H9 (cell line): ENCODE data around the gene TMIGD2. TPM values are rescaled to one million over a fixed set of nuclear protein-coding genes. Genes with fewer than 3 reads are reported as not detected.
A peak's percentile ranks its signal among the peaks of the same experiment; 100 is the strongest.

ENCODE experiments used
- DNase-seq: peaks from one replicate; pipeline ENCODE4 v3.0.0-alpha.2; 2017
- H2AFZ ChIP-seq: one replicate; pipeline ENCODE4 v1.6.1; 2013; ENCODE audit warnings: mild to moderate bottlenecking, low read length, control low read depth, moderate library complexity
- H2AK5ac ChIP-seq: 2 replicates; pipeline ENCODE4 v1.6.1; 2013; ENCODE audit warnings: low read length, control low read depth, mixed read lengths; ENCODE audit not compliant: insufficient read length
- H2BK120ac ChIP-seq: one replicate; pipeline ENCODE4 v1.6.1; 2013; ENCODE audit warnings: low read depth, mild to moderate bottlenecking, low read length, control low read depth, inconsistent platforms; ENCODE audit not compliant: poor library complexity, severe bottlenecking
- H2BK12ac ChIP-seq: 2 replicates; pipeline ENCODE4 v1.6.1; 2013; ENCODE audit warnings: low read length, control low read depth, mixed read lengths, low read depth; ENCODE audit not compliant: insufficient read length
- H2BK15ac ChIP-seq: 2 replicates; pipeline ENCODE4 v1.6.1; 2013; ENCODE audit warnings: low read depth, low read length, control low read depth
- H2BK20ac ChIP-seq: one replicate; pipeline ENCODE4 v1.6.1; 2013; ENCODE audit warnings: low read depth, mild to moderate bottlenecking, low read length, control low read depth, inconsistent platforms; ENCODE audit not compliant: poor library complexity, severe bottlenecking
- H2BK5ac ChIP-seq: 2 replicates; pipeline ENCODE4 v1.6.1; 2013; ENCODE audit warnings: low read length, control low read depth, mixed read lengths; ENCODE audit not compliant: insufficient read length
- H3K14ac ChIP-seq: 2 replicates; pipeline ENCODE4 v1.6.1; 2013; ENCODE audit warnings: low read length, control low read depth; ENCODE audit not compliant: insufficient read depth
- H3K18ac ChIP-seq: 2 replicates; pipeline ENCODE4 v1.6.1; 2013; ENCODE audit warnings: low read depth, mild to moderate bottlenecking, mixed read lengths, low read length, control low read depth; ENCODE audit not compliant: insufficient read length
- H3K23ac ChIP-seq: 2 replicates; pipeline ENCODE4 v1.6.1; 2013; ENCODE audit warnings: low read length, control low read depth, mixed read lengths, low read depth; ENCODE audit not compliant: insufficient read length
- H3K23me2 ChIP-seq: 2 replicates; pipeline ENCODE4 v1.6.1; 2013; ENCODE audit warnings: low read depth, mild to moderate bottlenecking, mixed read lengths, low read length, control low read depth; ENCODE audit not compliant: insufficient read length, poor library complexity, severe bottlenecking
- H3K27ac ChIP-seq: 2 replicates; pipeline ENCODE4 v1.5.1; 2013; ENCODE audit warnings: low read length, control low read depth, mixed read lengths, low read depth; ENCODE audit not compliant: insufficient read length
- H3K27me3 ChIP-seq: 2 replicates; pipeline ENCODE4 v1.6.1; 2013; ENCODE audit warnings: low read length, control low read depth, inconsistent platforms; ENCODE audit not compliant: insufficient read depth
- H3K4ac ChIP-seq: 2 replicates; pipeline ENCODE4 v1.6.1; 2013; ENCODE audit warnings: low read depth, mild to moderate bottlenecking, control low read depth, inconsistent platforms, low read length, moderate library complexity
- H3K4me1 ChIP-seq: 2 replicates; pipeline ENCODE4 v1.6.1; 2013; ENCODE audit warnings: low read length, control low read depth, inconsistent platforms; ENCODE audit not compliant: insufficient read depth
- H3K4me2 ChIP-seq: 2 replicates; pipeline ENCODE4 v1.6.1; 2013; ENCODE audit warnings: low read length, control low read depth, mixed read lengths; ENCODE audit not compliant: insufficient read length, insufficient read depth
- H3K56ac ChIP-seq: 2 replicates; pipeline ENCODE4 v1.6.1; 2013; ENCODE audit warnings: low read depth, mild to moderate bottlenecking, mixed read lengths, low read length, control low read depth; ENCODE audit not compliant: insufficient read length
- H3K79me1 ChIP-seq: 2 replicates; pipeline ENCODE4 v1.6.1; 2013; ENCODE audit warnings: low read depth, mild to moderate bottlenecking, moderate library complexity, low read length, control low read depth, inconsistent platforms; ENCODE audit not compliant: insufficient read depth, poor library complexity, severe bottlenecking
- H3K79me2 ChIP-seq: 2 replicates; pipeline ENCODE4 v1.6.1; 2013; ENCODE audit warnings: low read length, control low read depth, inconsistent platforms; ENCODE audit not compliant: insufficient read depth
- H3K9ac ChIP-seq: 2 replicates; pipeline ENCODE4 v1.6.1; 2013; ENCODE audit warnings: low read length, control low read depth, mixed read lengths; ENCODE audit not compliant: insufficient read length; ENCODE audit errors: extremely low read depth
- H3K9me3 ChIP-seq: one replicate; pipeline ENCODE4 v1.6.1; 2013; ENCODE audit warnings: low read depth, low read length, inconsistent platforms; ENCODE audit not compliant: control insufficient read depth
- H3T11ph ChIP-seq: one replicate; pipeline ENCODE4 v1.6.1; 2013; ENCODE audit warnings: mild to moderate bottlenecking, low read length, control low read depth, inconsistent platforms
- H4K20me1 ChIP-seq: one replicate; pipeline ENCODE4 v1.6.1; 2013; ENCODE audit not compliant: control insufficient read depth, insufficient read length, insufficient read depth
- H4K5ac ChIP-seq: 2 replicates; pipeline ENCODE4 v1.6.1; 2013; ENCODE audit warnings: low read depth, mild to moderate bottlenecking, mixed read lengths, low read length, control low read depth; ENCODE audit not compliant: insufficient read length
- H4K8ac ChIP-seq: replicated peaks from 2 replicates; pipeline ENCODE4 v1.6.1; 2013; ENCODE audit warnings: low read length, control low read depth, mixed read lengths, low read depth; ENCODE audit not compliant: insufficient read length
- H4K91ac ChIP-seq: 2 replicates; pipeline ENCODE4 v1.6.1; 2013; ENCODE audit warnings: low read depth, mild to moderate bottlenecking, moderate library complexity, mixed read lengths, low read length, control low read depth; ENCODE audit not compliant: insufficient read length
- H3K27ac Mint-ChIP-seq, 3 experiments: 2 replicates in 2 of 3; 3 replicates in 1 of 3; pipeline ENCODE4 v1.8.0; 2020 to 2021; ENCODE audit warnings: mixed read lengths in 3 of 3, mild to moderate bottlenecking in 1 of 3, moderate library complexity in 1 of 3
- H3K27me3 Mint-ChIP-seq: 2 replicates; pipeline ENCODE4 v1.8.0; 2021; ENCODE audit warnings: low read depth, mild to moderate bottlenecking, moderate library complexity, mixed read lengths
- H3K36me3 Mint-ChIP-seq, 3 experiments: 2 replicates in 2 of 3; 3 replicates in 1 of 3; pipeline ENCODE4 v1.8.0; 2020 to 2021; ENCODE audit warnings: low read depth in 3 of 3, mixed read lengths in 3 of 3; ENCODE audit not compliant: insufficient read depth in 1 of 3
- H3K4me1 Mint-ChIP-seq, 2 experiments: 2 replicates each; pipeline ENCODE4 v1.8.0; 2020; ENCODE audit warnings: mixed read lengths in 2 of 2
- H3K4me3 Mint-ChIP-seq, 2 experiments: 2 replicates in 1 of 2; 3 replicates in 1 of 2; pipeline ENCODE4 v1.8.0; 2020 to 2021; ENCODE audit warnings: mild to moderate bottlenecking in 2 of 2, mixed read lengths in 2 of 2, moderate library complexity in 1 of 2
- H3K9me3 Mint-ChIP-seq, 2 experiments: 2 replicates in 1 of 2; 3 replicates in 1 of 2; pipeline ENCODE4 v1.8.0; 2020; ENCODE audit warnings: mild to moderate bottlenecking in 2 of 2, mixed read lengths in 2 of 2, moderate library complexity in 1 of 2
- WGBS: extraction: QIAGEN DNeasy Blood & Tissue Kit; methylation state at CpG from one replicate; pipeline ENCODE4 v1.1.7; 2013; ENCODE audit warnings: missing lambda C conversion rate, low lambda C conversion rate, mixed read lengths; ENCODE audit not compliant: insufficient read length; ENCODE audit errors: extremely low coverage; 5-methylcytosine and 5-hydroxymethylcytosine counted together
- total RNA-seq: library from RNA; stranded (reverse); gene quantifications from 2 replicates; pipeline ENCODE4 v1.2.1, GENCODE V29; 2021
- TF ChIP-seq, protein P1 (sequence below): fragments of 200-600 bp; sonication (generic); conservative IDR thresholded peaks from 3 replicates; pipeline ENCODE4 v1.8.0; 2021; ENCODE audit warnings: antibody characterized with exemption, mild to moderate bottlenecking

TMIGD2 gene
- total RNA-seq, 1 experiment from 2014 or later: 0.26 TPM

DNA sequence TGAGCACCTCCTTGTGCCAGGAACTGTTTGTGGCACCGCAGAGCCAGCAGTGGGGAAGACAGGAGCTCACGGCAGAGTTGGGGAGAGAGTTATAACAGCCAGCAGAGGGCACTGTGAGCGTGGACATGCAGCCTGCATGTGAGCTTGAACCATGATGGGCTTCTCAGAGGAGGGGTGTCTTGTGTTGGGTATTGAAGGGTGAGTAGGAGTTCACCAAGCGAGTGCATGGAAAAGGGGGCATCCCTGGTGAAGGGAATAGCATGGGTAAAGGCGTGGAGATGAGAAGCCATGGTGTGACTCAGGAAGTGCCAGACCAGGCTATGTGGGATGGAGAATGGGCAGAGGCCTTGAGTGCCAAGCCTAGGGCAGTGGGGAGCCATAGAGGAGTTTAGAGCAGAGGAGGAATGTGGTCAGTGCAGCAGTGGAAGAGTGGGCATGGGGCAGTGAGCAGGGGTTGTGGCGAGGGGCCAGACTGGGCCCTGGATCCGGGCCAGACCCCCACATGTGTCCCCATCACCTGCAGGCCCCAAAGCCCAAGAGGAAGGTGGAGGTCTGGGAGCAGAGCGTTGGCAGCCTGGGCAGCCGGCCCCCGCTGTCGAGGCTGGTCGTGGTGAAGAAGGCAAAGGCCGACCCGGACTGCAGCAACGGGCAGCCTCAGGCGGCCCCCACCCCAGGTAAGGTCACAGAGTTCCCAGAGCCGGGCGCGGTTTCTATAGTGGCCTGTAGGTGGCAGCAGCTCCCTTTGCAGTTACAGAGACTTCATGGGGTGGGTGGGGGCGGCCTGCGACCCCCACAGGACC is 34.9 kb downstream of the TMIGD2 start:
- no peaks in the 10 kb centered on the region for H3K9me3 Mint-ChIP-seq
- TF ChIP-seq, protein P1, sequence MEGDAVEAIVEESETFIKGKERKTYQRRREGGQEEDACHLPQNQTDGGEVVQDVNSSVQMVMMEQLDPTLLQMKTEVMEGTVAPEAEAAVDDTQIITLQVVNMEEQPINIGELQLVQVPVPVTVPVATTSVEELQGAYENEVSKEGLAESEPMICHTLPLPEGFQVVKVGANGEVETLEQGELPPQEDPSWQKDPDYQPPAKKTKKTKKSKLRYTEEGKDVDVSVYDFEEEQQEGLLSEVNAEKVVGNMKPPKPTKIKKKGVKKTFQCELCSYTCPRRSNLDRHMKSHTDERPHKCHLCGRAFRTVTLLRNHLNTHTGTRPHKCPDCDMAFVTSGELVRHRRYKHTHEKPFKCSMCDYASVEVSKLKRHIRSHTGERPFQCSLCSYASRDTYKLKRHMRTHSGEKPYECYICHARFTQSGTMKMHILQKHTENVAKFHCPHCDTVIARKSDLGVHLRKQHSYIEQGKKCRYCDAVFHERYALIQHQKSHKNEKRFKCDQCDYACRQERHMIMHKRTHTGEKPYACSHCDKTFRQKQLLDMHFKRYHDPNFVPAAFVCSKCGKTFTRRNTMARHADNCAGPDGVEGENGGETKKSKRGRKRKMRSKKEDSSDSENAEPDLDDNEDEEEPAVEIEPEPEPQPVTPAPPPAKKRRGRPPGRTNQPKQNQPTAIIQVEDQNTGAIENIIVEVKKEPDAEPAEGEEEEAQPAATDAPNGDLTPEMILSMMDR: peak; percentile 84

More for the DNA sequence above, 34.9 kb downstream of the TMIGD2 start:
- Histone ChIP-seq H4K20me1 (no peaks in the 10 kb centered on the region), H3K14ac (no peak overlapping the region), H3K27me3 (no peaks in the 10 kb centered on the region), H3K23me2 (no peaks in the 10 kb centered on the region), H4K5ac (no peak overlapping the region), H3K27ac (no peak overlapping the region), H2BK12ac (no peak overlapping the region), H3K18ac (no peak overlapping the region), H2BK20ac (no peak overlapping the region), H2BK15ac (no peak overlapping the region), H3K9ac (no peak overlapping the region), H3T11ph (no peak overlapping the region), H3K56ac (no peak overlapping the region), H3K79me1 (no peaks in the 10 kb centered on the region), H4K8ac (no peak overlapping the region), H3K4me1 (no peaks in the 10 kb centered on the region), H4K91ac (no peak overlapping the region), H3K79me2 (no peaks in the 10 kb centered on the region), H3K4me2 (no peak overlapping the region), H2BK120ac (no peak overlapping the region), H3K4ac (no peak overlapping the region), H3K9me3 (no peaks in the 10 kb centered on the region), H2AK5ac (no peak overlapping the region), H2AFZ (no peak overlapping the region), H2BK5ac (no peak overlapping the region), H3K23ac (no peak overlapping the region)
- peaks cover 10 to 55% (median 28%) of the 10 kb centered on the region in 3 experiments; a peak in 6 of 7 replicates for H3K36me3 Mint-ChIP-seq
- 0 out of 7 replicates have a peak overlapping the region, but pooled peaks of 1 of the 3 experiments have one; percentile 2 for H3K27ac Mint-ChIP-seq
- H3K4me1 Mint-ChIP-seq: peaks cover 2 to 5% of the 10 kb centered on the region in 2 experiments; a peak in 3 of 4 replicates
- WGBS: no CpG with 5 or more reads among the region's 21 CpGs
- DNase-seq: peak; percentile 89
- no peaks in the 10 kb centered on the region for H3K27me3 Mint-ChIP-seq
- peak overlapping the region in 1 of 2 experiments; percentile 7; a peak in 1 of 5 replicates for H3K4me3 Mint-ChIP-seq
